ENCODE data around the gene SPTLC1.

DNA sequence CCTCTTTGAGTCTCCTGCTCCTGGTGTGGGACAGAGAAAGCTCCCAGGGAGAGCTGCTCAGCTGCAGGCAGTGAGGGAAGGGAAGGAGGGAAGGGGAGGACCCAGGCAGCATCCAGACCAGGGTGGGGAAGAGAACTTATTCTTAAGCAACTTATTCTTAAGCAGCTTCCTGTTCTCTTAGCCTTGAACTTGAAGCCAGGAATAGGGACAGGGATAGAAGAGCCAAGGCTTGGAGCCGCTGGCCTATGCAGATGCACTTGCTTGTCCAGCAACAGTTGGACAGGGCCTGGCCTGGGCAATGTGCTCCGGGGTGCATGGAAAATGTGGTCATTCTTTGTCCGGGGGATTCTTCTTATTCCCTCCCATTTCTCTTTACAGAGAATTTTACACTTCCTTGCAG is 31.4 kb upstream of the SPTLC1 start:
- TF ChIP-seq, protein P1, sequence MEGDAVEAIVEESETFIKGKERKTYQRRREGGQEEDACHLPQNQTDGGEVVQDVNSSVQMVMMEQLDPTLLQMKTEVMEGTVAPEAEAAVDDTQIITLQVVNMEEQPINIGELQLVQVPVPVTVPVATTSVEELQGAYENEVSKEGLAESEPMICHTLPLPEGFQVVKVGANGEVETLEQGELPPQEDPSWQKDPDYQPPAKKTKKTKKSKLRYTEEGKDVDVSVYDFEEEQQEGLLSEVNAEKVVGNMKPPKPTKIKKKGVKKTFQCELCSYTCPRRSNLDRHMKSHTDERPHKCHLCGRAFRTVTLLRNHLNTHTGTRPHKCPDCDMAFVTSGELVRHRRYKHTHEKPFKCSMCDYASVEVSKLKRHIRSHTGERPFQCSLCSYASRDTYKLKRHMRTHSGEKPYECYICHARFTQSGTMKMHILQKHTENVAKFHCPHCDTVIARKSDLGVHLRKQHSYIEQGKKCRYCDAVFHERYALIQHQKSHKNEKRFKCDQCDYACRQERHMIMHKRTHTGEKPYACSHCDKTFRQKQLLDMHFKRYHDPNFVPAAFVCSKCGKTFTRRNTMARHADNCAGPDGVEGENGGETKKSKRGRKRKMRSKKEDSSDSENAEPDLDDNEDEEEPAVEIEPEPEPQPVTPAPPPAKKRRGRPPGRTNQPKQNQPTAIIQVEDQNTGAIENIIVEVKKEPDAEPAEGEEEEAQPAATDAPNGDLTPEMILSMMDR (IDR thresholded peaks at IDR 0.05), result no peak
- no peak for TF ChIP-seq POLR2A (IDR thresholded peaks at IDR 0.05; ENCODE audit: low read depth)
